Smooth muscle cell (in vitro differentiated cells): ENCODE measurements around the gene LYST. TPM values are rescaled to one million over a fixed set of nuclear protein-coding genes. Genes with fewer than 3 reads are reported as not detected.

Experiments
- DNase-seq: peaks from one replicate; lab custom pipeline; 2025; ENCODE audit not compliant: unreplicated experiment; lab: John Stamatoyannopoulos, UW
- H2AFZ ChIP-seq: fragments of 200-600 bp; sonication (generic); 2 replicates; pipeline ENCODE4 v1.6.0; 2016; ENCODE audit warnings: antibody characterized with exemption, low read depth, mild to moderate bottlenecking
- H3F3A ChIP-seq: fragments of 200-600 bp; sonication (generic); 2 replicates; pipeline ENCODE4 v1.6.0; 2017; ENCODE audit warnings: antibody characterized with exemption, low read depth
- H3K27ac ChIP-seq: fragments of 200-600 bp; sonication (generic); 2 replicates; pipeline ENCODE4 v1.5.1; 2016; ENCODE audit warnings: low read depth, mild to moderate bottlenecking
- H3K27me3 ChIP-seq: fragments of 200-600 bp; sonication (generic); 2 replicates; pipeline ENCODE4 v1.6.1; 2016; ENCODE audit warnings: low read depth, mild to moderate bottlenecking
- H3K36me3 ChIP-seq: fragments of 200-600 bp; sonication (generic); 2 replicates; pipeline ENCODE4 v1.5.1; 2016; ENCODE audit warnings: low read depth
- H3K4me1 ChIP-seq: fragments of 200-600 bp; sonication (generic); 2 replicates; pipeline ENCODE4 v1.5.1; 2016; ENCODE audit warnings: low read depth
- H3K4me2 ChIP-seq: fragments of 200-600 bp; sonication (generic); 2 replicates; pipeline ENCODE4 v1.6.0; 2016; ENCODE audit warnings: mild to moderate bottlenecking
- H3K4me3 ChIP-seq: fragments of 200-600 bp; sonication (generic); 2 replicates; pipeline ENCODE4 v1.5.1; 2016; ENCODE audit warnings: mild to moderate bottlenecking
- H3K79me2 ChIP-seq: fragments of 200-600 bp; sonication (generic); 2 replicates; pipeline ENCODE4 v1.6.0; 2016; ENCODE audit warnings: low read depth, mild to moderate bottlenecking
- H3K9ac ChIP-seq: fragments of 200-600 bp; sonication (generic); 2 replicates; pipeline ENCODE4 v1.6.0; 2016; ENCODE audit warnings: low read depth
- H3K9me3 ChIP-seq: fragments of 200-600 bp; sonication (generic); replicated peaks from 2 replicates; pipeline ENCODE4 v1.5.1; 2016; ENCODE audit warnings: low read depth
- H4K20me1 ChIP-seq: fragments of 200-600 bp; sonication (generic); 2 replicates; pipeline ENCODE4 v1.6.0; 2016; ENCODE audit warnings: low read depth
- CTCF ChIP-seq: fragments of 200-600 bp; sonication (generic); IDR thresholded peaks from 2 replicates; pipeline ENCODE4 v1.5.1; 2017; ENCODE audit warnings: borderline replicate concordance, mild to moderate bottlenecking, antibody characterized with exemption; ENCODE audit not compliant: insufficient read depth, poor library complexity, severe bottlenecking
- WGBS: methylation state at CpG from one replicate; pipeline ENCODE4 v1.1.7; 2016; ENCODE audit warnings: low lambda C conversion rate; 5-methylcytosine and 5-hydroxymethylcytosine counted together
- polyA plus RNA-seq: library from polyadenylated mRNA; unstranded; fragments of >200 nt; fragmentation: Nextera tagmentation; extraction: Ambion mirVana; gene quantifications from 2 replicates; pipeline ENCODE4 v1.2.1, GENCODE V29; 2016
- total RNA-seq: library from RNA; depleted of rRNA; stranded (reverse); fragments of >200 nt; gene quantifications from 2 replicates; pipeline ENCODE4 v1.2.3, GENCODE V29; 2014

Gene LYST
- total and polyA plus RNA-seq, 2 experiments from 2014 or later: 2.2 to 13.5 TPM

- no peak overlapping the region for H3K9ac ChIP-seq
- H3K4me2 ChIP-seq: no peak overlapping the region
- no peaks in the 10 kb centered on the region for H3F3A ChIP-seq
- 75% methylated on average over 4 of the region's 4 CpGs for WGBS
- no peak for TF ChIP-seq CTCF
- no peaks in the 10 kb centered on the region for H3K36me3 ChIP-seq
- H3K4me1 ChIP-seq: no peaks in the 10 kb centered on the region
- H3K27me3 ChIP-seq: peaks cover 25% of the 10 kb centered on the region
- H3K27ac ChIP-seq: no peak overlapping the region
- no peak overlapping the region for H2AFZ ChIP-seq
- no peak overlapping the region for H3K4me3 ChIP-seq
- H3K79me2 ChIP-seq: no peaks in the 10 kb centered on the region
- DNase-seq: no peak
- H4K20me1 ChIP-seq: no peaks in the 10 kb centered on the region
- H3K9me3 ChIP-seq: no peaks in the 10 kb centered on the region
Measured at GRCh38 chr1:235874261-235874660, 7.6 kb upstream of the LYST start.

- no peak overlapping the region for H3K4me2 ChIP-seq
- TF ChIP-seq CTCF: no peak
- no peaks in the 10 kb centered on the region for H3K4me1 ChIP-seq
- no peak overlapping the region for H2AFZ ChIP-seq
- H3K36me3 ChIP-seq: no peaks in the 10 kb centered on the region
- H3K27ac ChIP-seq: no peak overlapping the region
- H4K20me1 ChIP-seq: no peaks in the 10 kb centered on the region
- H3K4me3 ChIP-seq: no peak overlapping the region
- H3F3A ChIP-seq: no peaks in the 10 kb centered on the region
- peaks cover 25% of the 10 kb centered on the region for H3K27me3 ChIP-seq
- DNase-seq: no peak
- no peaks in the 10 kb centered on the region for H3K9me3 ChIP-seq
- 93% methylated on average over 2 of the region's 2 CpGs for WGBS
- H3K9ac ChIP-seq: no peak overlapping the region
- no peaks in the 10 kb centered on the region for H3K79me2 ChIP-seq
Measured at GRCh38 chr1:235873571-235873970, 6.9 kb upstream of the LYST start.

GRCh38 chr1:235873045-235873444 lies 6.3 kb upstream of the LYST start:
- WGBS: 59% methylated on average over 1 of the region's 1 CpG
- no peaks in the 10 kb centered on the region for H3K79me2 ChIP-seq
- no peak overlapping the region for H3K9ac ChIP-seq
- H4K20me1 ChIP-seq: no peaks in the 10 kb centered on the region
- no peaks in the 10 kb centered on the region for H3K4me1 ChIP-seq
- no peak overlapping the region for H3K27ac ChIP-seq
- H3K36me3 ChIP-seq: no peaks in the 10 kb centered on the region
- H3K4me3 ChIP-seq: no peak overlapping the region
- no peak overlapping the region for H3K4me2 ChIP-seq
- H3F3A ChIP-seq: no peaks in the 10 kb centered on the region
- TF ChIP-seq CTCF: no peak
- H3K9me3 ChIP-seq: no peaks in the 10 kb centered on the region
- no peak for DNase-seq
- H3K27me3 ChIP-seq: peaks cover 25% of the 10 kb centered on the region
- no peak overlapping the region for H2AFZ ChIP-seq

- Histone ChIP-seq H4K20me1 (no peaks in the 10 kb centered on the region), H3K4me3 (no peak overlapping the region), H3F3A (no peaks in the 10 kb centered on the region), H3K36me3 (no peaks in the 10 kb centered on the region), H3K27ac (no peak overlapping the region), H3K9me3 (no peaks in the 10 kb centered on the region), H3K79me2 (no peaks in the 10 kb centered on the region), H3K27me3 (peaks cover 25% of the 10 kb centered on the region), H3K4me2 (no peak overlapping the region), H3K4me1 (no peaks in the 10 kb centered on the region), H3K9ac (no peak overlapping the region), H2AFZ (no peak overlapping the region)
- WGBS: 91% methylated on average over 6 of the region's 6 CpGs
- DNase-seq: no peak
- no peak for TF ChIP-seq CTCF
Measured at GRCh38 chr1:235872270-235872669, 5.6 kb upstream of the LYST start.
